Epithelial cell of esophagus (primary cell): ENCODE data around the gene MELK.

Experiments
- DNase-seq: peaks from one replicate; pipeline ENCODE4 v3.0.0; 2010; ENCODE audit warnings: low read depth
- H3K4me3 ChIP-seq: 2 replicates; pipeline ENCODE4 v1.5.1; 2011; ENCODE audit warnings: mild to moderate bottlenecking, low read length, control low read depth
- TF ChIP-seq, protein P1 (sequence below): IDR thresholded peaks from 2 replicates; pipeline ENCODE4 v1.5.1; 2011; ENCODE audit warnings: low read depth, mild to moderate bottlenecking, low read length, control low read depth, inconsistent platforms; ENCODE audit not compliant: insufficient read depth; ENCODE audit errors: missing control alignments

The MELK gene

DNA sequence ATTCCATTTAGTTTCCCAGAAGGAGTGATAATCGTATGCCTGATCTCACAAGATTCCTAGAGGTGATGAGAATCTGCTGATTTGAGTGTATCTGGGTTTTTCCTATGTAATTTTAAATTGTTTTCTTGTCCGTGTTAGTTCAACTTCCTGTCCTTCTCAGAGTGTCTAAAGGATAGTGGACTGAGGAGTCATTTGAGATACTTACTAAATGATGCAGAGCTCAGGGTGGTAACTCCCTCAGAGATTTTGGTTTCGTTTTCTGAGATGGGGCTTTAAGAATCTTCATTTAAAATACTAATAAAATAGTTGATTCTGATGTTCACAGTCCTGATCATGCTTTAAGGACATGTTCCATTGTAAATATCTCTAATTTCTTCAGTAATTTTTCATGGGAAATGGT, 30.3 kb downstream of the MELK start:
- H3K4me3 ChIP-seq = no peak overlapping the region
- DNase-seq = no peak
- TF ChIP-seq, protein P1, sequence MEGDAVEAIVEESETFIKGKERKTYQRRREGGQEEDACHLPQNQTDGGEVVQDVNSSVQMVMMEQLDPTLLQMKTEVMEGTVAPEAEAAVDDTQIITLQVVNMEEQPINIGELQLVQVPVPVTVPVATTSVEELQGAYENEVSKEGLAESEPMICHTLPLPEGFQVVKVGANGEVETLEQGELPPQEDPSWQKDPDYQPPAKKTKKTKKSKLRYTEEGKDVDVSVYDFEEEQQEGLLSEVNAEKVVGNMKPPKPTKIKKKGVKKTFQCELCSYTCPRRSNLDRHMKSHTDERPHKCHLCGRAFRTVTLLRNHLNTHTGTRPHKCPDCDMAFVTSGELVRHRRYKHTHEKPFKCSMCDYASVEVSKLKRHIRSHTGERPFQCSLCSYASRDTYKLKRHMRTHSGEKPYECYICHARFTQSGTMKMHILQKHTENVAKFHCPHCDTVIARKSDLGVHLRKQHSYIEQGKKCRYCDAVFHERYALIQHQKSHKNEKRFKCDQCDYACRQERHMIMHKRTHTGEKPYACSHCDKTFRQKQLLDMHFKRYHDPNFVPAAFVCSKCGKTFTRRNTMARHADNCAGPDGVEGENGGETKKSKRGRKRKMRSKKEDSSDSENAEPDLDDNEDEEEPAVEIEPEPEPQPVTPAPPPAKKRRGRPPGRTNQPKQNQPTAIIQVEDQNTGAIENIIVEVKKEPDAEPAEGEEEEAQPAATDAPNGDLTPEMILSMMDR = no peak

DNA sequence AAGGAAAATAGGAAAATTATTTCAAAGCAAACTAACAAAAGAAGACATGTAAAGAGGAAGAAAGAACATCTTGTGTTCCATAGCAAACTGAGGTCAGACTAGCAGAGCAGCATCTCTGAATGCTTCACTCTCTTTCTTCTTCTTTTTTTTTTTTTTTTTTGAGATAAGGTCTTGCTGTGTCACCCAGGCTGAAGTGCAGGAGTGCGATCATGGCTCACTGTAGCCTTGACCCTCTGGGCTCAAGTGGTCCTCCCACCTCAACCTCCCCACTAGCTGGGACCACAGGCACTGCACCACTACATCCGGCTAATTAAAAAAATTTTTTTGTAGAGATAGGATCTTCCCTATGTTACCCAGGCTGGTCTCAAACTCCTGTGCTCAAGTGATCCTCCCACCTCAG, 36.6 kb downstream of the MELK start:
- H3K4me3 ChIP-seq = no peak overlapping the region
- no peak for DNase-seq
- TF ChIP-seq, protein P1 = no peak

DNA sequence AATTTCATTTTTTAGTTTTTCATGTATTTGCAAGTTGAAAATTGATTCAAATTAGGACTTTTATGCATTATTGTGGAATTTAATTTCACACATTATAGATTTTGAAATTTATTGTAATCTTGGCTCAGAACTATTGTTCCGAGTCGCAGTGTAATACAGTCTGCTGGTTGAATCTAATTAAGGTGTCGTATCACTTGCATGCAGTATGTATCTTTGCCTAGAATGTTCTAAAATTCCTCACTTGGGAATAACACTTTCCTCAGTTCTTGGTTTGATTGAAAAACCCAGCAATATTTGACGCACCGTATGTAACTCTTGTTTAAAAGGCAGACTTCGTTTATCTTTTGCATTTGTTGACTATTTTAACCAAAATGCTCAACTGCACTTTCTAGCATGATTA, 49.4 kb downstream of the MELK start:
- no peak overlapping the region for H3K4me3 ChIP-seq
- no peak for DNase-seq
- TF ChIP-seq, protein P1 = no peak

DNA sequence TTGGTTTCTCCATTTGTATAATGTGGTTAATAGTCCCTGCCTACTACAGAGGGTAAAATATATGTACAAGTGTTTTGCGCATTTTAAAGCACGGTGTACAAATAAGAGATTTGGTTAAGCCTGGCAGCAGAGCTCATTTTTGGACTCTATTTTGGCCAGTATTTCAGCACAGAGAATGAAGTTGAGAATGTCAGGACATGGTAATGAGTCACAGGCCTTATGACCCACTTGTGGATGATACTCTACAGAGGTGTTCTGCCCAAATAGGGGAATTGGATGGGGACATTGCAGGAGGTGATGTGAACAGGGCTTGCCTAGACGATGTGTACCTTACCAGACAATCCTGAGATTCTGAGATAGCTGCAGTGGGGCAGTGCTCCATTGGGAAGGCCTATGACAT, 50.6 kb downstream of the MELK start:
- H3K4me3 ChIP-seq = no peak overlapping the region
- DNase-seq = peak; percentile 55
- TF ChIP-seq, protein P1 = no peak

GRCh38 chr9:36625006-36625615, 52.4 kb downstream of the MELK start:
- TF ChIP-seq, protein P1 = no peak
- H3K4me3 ChIP-seq = no peak overlapping the region
- peak; percentile 76 for DNase-seq

GRCh38 chr9:36632892-36633291, 60.2 kb downstream of the MELK start:
- no peak overlapping the region for H3K4me3 ChIP-seq
- DNase-seq = peak; percentile 44
- TF ChIP-seq, protein P1 = peak; percentile 48
